ENCODE results near the gene GFY.

DNA sequence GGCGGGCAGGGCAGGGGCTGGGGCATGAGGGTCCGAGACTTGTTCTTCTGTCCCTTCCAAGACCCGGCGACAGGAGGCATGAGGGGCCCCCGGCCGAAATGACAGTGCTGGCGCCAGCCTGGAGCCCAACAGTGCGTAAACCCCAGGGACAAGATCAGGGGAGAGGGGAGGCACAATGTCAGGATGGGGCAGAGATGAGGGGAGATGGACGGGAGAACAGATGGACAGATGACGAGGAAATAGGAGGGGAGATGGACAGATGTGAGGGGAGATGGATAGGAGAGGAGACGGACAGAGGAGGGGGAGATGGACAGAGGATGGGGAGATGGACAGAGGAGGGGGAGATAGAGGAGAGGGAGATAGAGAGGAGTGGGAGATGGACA is 49.3 kb downstream of the GFY start:
- TF ChIP-seq CTCF (tag by site-specific recombination; IDR thresholded peaks at IDR 0.05) (no peak), ZNF404 (tag by site-specific recombination; IDR thresholded peaks at IDR 0.05) (no peak), PRDM10 (tag by site-specific recombination; IDR thresholded peaks at IDR 0.05) (no peak), ZNF623 (tag by site-specific recombination; IDR thresholded peaks at IDR 0.05) (no peak), HOXA7 (CRISPR knock-in tag; IDR thresholded peaks at IDR 0.05; ENCODE audit: borderline replicate concordance) (no peak), ZNF202 (tag by site-specific recombination; IDR thresholded peaks at IDR 0.05; ENCODE audit: borderline replicate concordance) (no peak)
- TF ChIP-seq, protein P1, sequence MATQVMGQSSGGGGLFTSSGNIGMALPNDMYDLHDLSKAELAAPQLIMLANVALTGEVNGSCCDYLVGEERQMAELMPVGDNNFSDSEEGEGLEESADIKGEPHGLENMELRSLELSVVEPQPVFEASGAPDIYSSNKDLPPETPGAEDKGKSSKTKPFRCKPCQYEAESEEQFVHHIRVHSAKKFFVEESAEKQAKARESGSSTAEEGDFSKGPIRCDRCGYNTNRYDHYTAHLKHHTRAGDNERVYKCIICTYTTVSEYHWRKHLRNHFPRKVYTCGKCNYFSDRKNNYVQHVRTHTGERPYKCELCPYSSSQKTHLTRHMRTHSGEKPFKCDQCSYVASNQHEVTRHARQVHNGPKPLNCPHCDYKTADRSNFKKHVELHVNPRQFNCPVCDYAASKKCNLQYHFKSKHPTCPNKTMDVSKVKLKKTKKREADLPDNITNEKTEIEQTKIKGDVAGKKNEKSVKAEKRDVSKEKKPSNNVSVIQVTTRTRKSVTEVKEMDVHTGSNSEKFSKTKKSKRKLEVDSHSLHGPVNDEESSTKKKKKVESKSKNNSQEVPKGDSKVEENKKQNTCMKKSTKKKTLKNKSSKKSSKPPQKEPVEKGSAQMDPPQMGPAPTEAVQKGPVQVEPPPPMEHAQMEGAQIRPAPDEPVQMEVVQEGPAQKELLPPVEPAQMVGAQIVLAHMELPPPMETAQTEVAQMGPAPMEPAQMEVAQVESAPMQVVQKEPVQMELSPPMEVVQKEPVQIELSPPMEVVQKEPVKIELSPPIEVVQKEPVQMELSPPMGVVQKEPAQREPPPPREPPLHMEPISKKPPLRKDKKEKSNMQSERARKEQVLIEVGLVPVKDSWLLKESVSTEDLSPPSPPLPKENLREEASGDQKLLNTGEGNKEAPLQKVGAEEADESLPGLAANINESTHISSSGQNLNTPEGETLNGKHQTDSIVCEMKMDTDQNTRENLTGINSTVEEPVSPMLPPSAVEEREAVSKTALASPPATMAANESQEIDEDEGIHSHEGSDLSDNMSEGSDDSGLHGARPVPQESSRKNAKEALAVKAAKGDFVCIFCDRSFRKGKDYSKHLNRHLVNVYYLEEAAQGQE (tag by site-specific recombination; IDR thresholded peaks at IDR 0.05): no peak
